ENCODE measurements around the gene ARHGAP30.
"Not testable (repeated sequence)": the region's sequence is repeated elsewhere in the genome, so short reads cannot be mapped to it uniquely, and the experiment has no call there.

The ARHGAP30 gene

GRCh38 chr1:161021970-161022353 is 47.7 kb downstream of the ARHGAP30 start:
- FAIRE-seq (no peak), DNase-seq (ENCODE audit: insufficient read length, low spot score) (no peak)
- no peak for TF ChIP-seq CTCF (IDR thresholded peaks at IDR 0.05; ENCODE audit: insufficient read depth, missing control alignments)

- FAIRE-seq: no peak
- peak; percentile 98 for DNase-seq (ENCODE audit: insufficient read length, low spot score)
- no peak for TF ChIP-seq CTCF (IDR thresholded peaks at IDR 0.05; ENCODE audit: insufficient read depth, missing control alignments)
Observed at GRCh38 chr1:161021165-161021969, 48.3 kb downstream of the ARHGAP30 start.

- DNase-seq (ENCODE audit: insufficient read length, low spot score): peak; percentile 35
- FAIRE-seq: no peak
- no peak for TF ChIP-seq CTCF (IDR thresholded peaks at IDR 0.05; ENCODE audit: insufficient read depth, missing control alignments)
Observed at GRCh38 chr1:161020509-161021164, 49.1 kb downstream of the ARHGAP30 start, which contains the start of gene F11R. Gene F11R, minus strand, starts transcription at chr1:161021152. Its CDS starts 79 bp downstream, at chr1:161021073.

- FAIRE-seq (no peak), DNase-seq (ENCODE audit: insufficient read length, low spot score) (no peak)
- TF ChIP-seq CTCF (IDR thresholded peaks at IDR 0.05; ENCODE audit: insufficient read depth, missing control alignments): no peak
Observed at GRCh38 chr1:161019751-161020495, 49.8 kb downstream of the ARHGAP30 start.

- not testable (repeated sequence) for FAIRE-seq; DNase-seq (ENCODE audit: insufficient read length, low spot score)
Observed at GRCh38 chr1:161019111-161019660, 50.5 kb downstream of the ARHGAP30 start.

- no peak for TF ChIP-seq CTCF (IDR thresholded peaks at IDR 0.05; ENCODE audit: insufficient read depth, missing control alignments)
- FAIRE-seq: no peak
- no peak for DNase-seq (ENCODE audit: insufficient read length, low spot score)
Observed at GRCh38 chr1:161018631-161018930, 51.1 kb downstream of the ARHGAP30 start.

Data from D721Med (cell line).